GM19240 (cell line): ENCODE results near the gene SLC9A3.

ENCODE experiments used
- DNase-seq: peaks from one replicate; pipeline ENCODE4 v3.0.0; 2011; ENCODE audit warnings: low spot score; ENCODE audit not compliant: insufficient read length

Gene SLC9A3

GRCh38 chr5:526456-527088 lies 2.3 kb upstream of the SLC9A3 start:
- no peak for DNase-seq

GRCh38 chr5:525916-526315 lies 1.7 kb upstream of the SLC9A3 start:
- DNase-seq = no peak

GRCh38 chr5:524973-525761 lies 918 bp upstream of the SLC9A3 start:
- no peak for DNase-seq

GRCh38 chr5:523441-524222 lies 617 bp downstream of the SLC9A3 start:
- DNase-seq = no peak

- no peak for DNase-seq
Measured at GRCh38 chr5:522899-523440, 1.3 kb downstream of the SLC9A3 start.

- no peak for DNase-seq
Measured at GRCh38 chr5:522116-522515, 2.1 kb downstream of the SLC9A3 start.

GRCh38 chr5:521680-522079 lies 2.6 kb downstream of the SLC9A3 start:
- DNase-seq = no peak

GRCh38 chr5:520850-521226 lies 3.4 kb downstream of the SLC9A3 start:
- DNase-seq = no peak

GRCh38 chr5:520196-520849 lies 3.9 kb downstream of the SLC9A3 start:
- DNase-seq = no peak

- no peak for DNase-seq
Measured at GRCh38 chr5:518721-519120, 5.5 kb downstream of the SLC9A3 start.

GRCh38 chr5:517535-518100 lies 6.6 kb downstream of the SLC9A3 start:
- no peak for DNase-seq

- DNase-seq = no peak
Measured at GRCh38 chr5:516980-517379, 7.3 kb downstream of the SLC9A3 start.

GRCh38 chr5:516338-516925 lies 7.8 kb downstream of the SLC9A3 start:
- no peak for DNase-seq

- DNase-seq = no peak
Measured at GRCh38 chr5:515273-515836, 8.9 kb downstream of the SLC9A3 start.

GRCh38 chr5:514673-515072 lies 9.6 kb downstream of the SLC9A3 start:
- no peak for DNase-seq

GRCh38 chr5:514101-514485 lies 10.2 kb downstream of the SLC9A3 start:
- DNase-seq = no peak

- DNase-seq = no peak
Measured at GRCh38 chr5:513216-514100, 10.8 kb downstream of the SLC9A3 start.

GRCh38 chr5:511476-511875 lies 12.8 kb downstream of the SLC9A3 start:
- no peak for DNase-seq

GRCh38 chr5:510521-510920 lies 13.7 kb downstream of the SLC9A3 start:
- DNase-seq = no peak
